Stimulated activated CD8-positive, alpha-beta memory T cell treated with anti-CD3 and anti-CD28 coated beads, Interleukin-15, amount 100 ng/mL, for 1 hour (primary cell): Measurements from ENCODE around the gene PLEKHA4.
"Not testable (repeated sequence)": the region's sequence is repeated elsewhere in the genome, so short reads cannot be mapped to it uniquely, and the experiment has no call there.

Experiments
- DNase-seq: peaks from one replicate; pipeline ENCODE4 v3.0.0-alpha.2; 2020; ENCODE audit warnings: low read depth

Gene PLEKHA4, protein sequence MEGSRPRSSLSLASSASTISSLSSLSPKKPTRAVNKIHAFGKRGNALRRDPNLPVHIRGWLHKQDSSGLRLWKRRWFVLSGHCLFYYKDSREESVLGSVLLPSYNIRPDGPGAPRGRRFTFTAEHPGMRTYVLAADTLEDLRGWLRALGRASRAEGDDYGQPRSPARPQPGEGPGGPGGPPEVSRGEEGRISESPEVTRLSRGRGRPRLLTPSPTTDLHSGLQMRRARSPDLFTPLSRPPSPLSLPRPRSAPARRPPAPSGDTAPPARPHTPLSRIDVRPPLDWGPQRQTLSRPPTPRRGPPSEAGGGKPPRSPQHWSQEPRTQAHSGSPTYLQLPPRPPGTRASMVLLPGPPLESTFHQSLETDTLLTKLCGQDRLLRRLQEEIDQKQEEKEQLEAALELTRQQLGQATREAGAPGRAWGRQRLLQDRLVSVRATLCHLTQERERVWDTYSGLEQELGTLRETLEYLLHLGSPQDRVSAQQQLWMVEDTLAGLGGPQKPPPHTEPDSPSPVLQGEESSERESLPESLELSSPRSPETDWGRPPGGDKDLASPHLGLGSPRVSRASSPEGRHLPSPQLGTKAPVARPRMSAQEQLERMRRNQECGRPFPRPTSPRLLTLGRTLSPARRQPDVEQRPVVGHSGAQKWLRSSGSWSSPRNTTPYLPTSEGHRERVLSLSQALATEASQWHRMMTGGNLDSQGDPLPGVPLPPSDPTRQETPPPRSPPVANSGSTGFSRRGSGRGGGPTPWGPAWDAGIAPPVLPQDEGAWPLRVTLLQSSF

DNA sequence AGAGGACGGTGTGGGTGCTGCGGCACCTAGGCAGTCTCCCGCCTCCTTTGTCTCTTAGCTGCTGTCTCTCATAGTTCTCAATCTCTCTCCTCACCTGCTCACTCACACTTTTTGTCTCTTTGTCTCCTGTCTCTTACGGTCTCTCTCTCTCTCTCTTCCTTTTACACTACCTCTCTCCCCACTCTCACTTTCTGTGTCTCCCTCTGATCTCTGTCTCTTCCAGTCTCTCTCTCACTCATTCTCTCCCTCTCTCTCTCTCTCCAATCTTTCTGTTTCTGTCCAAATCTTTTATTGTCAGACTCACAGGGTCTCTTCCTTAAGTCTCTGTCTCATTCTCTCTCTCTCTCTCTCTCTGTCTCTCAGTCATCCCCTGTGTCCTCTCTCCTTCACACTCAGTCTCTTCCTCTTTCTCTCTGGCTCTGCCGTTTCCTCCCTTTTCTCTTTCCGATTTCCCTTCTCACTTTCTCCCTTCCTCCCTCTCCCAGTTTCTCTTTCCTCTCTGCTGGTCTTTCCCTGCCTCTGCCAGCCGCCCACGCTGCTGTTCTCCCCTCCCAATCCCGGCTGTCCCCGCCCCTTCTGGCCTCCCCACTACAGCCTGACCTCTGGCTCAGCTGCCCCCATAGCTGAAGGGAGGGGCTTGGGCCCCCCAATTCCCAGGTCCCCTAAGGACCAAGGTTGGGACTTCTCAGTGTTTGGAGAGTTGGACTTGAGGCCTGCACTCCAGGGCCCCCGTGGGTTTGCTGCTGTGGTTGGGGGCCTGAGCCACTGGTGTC is at the start of gene PLEKHA4:
Gene PLEKHA4 (minus strand): TSS at position 504 of the 773 bp plus-strand sequence. CDS start 997 bp downstream, outside the sequence.
- DNase-seq: no peak

DNA sequence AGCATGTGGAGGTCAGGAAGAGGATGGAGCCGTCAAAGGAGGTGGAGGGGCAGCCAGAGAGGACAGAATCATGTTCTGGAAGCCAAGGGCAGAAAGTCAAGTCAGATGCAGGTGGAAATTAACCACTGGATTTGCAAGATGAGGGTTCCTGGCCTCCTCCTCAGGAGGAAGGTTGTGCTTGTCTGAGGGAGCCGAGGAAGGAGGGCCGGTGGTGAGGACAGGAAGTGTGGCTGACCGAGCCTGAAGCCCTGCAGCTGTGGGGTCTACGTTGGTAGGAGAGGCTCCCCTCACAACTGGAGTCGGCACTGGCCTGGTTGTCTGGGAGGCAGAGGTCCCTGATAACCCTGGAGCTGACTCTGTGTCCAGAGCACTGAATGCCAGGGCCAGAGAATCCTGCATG is 49.7 kb upstream of the PLEKHA4 start:
- no peak for DNase-seq

DNA sequence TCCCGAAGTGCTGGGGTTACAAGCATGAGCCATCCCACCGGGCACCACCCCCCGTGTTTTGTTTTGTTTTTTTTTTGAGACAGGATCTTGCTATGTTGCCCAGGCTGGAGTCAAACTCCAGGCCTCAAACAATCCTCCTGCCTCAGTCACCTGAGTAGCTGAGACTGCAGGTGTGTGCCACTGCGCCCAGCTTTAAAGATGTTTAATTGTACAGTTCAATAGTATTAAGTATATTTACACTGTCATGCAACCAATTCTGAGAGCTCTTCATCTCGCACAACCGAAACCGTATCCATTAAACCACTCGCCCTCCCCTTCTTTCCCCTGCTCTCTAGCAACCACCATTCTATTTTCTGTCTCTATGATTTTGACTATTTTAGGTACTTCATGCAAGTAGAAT is 47.3 kb upstream of the PLEKHA4 start:
- no peak for DNase-seq

DNA sequence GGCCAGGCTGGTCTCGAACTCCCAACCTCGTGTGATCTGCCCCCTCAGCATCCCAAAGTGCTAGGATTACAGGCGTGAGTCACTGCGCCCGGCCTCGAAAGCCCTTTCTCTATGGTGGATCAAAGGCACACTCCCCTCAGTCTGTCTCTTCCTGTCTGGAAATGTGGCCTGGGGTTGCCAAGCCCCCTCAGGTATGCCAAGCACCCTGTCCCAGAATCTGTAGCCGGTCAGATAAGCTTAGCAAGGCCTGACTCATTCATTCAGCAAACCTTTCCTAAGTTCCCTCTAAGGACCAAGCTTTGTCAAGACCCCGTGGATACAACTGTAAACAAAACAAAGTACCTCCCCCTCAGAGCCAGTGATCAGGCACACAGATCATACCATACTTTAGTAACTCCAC is 45.8 kb upstream of the PLEKHA4 start:
- no peak for DNase-seq

DNA sequence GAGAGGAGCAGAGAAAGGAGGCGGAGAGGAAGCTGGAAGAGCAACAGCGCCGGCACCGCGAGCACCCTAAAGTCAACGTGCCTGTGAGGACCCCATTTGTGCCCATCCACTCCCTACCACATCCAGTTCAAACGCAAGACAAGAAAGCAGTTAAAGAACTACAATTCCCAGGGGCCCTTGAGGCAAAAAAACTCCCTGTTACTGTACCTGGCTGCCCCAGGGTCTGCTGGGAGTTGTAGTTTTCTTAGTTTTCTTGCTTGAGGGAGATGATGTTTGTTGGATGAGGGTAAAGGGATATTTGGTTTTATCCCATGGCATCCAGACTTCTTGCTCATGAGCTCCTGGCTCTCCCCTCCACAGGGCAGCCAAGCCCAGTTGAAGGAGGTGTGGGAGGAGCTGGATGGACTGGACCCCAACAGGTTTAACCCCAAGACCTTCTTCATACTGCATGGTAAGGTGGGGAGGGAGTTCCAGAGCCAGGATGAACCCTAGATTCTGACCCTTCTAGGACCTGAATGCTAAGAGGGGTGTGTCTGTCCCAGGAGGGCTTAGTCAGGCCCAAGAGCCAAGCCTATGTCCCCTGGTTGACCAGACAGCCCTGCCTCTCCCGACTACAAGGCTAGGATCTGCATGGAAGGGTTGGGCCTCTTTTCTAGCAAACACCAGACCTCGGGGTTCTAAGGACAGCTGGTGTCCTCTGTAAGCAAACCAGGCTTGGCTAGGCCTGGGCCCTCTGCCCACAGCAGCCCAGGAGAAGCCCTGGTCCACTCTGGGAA is 44.9 kb upstream of the PLEKHA4 start:
- DNase-seq: no peak

DNA sequence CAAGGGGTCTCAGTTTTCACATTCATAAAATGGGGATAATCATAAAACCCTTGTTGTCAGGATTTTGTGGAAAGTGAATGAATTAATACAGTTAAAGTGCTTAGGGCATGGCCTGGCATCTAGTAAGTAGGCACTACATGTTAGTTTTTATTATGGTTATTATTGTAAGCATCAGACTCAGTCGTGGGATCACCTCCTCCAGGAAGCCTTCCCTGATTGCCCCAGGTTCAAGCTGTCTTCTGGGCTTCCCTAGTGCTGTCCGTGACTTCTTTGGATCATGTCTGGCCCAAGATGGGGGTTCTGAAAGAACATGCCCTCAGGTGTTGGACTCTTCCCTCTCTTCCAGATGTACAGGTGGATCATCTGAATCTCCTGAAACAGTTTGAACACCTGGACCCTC is 42.4 kb upstream of the PLEKHA4 start:
- DNase-seq: no peak

DNA sequence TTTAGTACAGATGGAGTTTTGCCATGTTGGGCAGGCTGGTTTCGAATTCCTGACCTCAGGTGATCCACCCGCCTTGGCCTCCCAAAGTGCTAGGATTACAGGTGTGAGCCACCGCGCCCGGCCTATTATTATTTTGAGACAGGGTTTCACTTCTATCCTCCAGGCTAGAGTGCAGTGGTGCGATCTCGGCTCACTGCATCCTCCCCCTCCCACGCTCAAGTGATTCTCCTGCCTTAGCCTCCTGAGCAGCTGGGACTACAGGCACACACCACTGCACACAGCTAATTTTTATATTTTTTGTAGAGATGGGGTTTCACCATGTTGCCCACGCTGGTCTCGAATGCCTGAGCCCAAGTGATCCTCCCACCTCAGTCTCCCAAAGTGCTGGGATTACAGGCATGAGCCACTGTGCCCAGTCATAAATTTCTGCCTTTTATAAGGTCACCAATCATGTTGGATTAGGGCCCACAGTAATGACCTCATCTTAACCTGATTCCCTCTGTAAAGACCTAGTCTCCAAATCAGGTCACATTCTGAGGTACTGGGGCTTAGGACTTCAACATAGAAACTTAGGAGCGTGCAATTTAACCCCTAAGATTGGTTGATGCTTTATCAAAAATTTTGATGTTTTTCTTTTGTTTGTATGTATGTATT is 41.1 kb upstream of the PLEKHA4 start:
- DNase-seq: not testable (repeated sequence)

DNA sequence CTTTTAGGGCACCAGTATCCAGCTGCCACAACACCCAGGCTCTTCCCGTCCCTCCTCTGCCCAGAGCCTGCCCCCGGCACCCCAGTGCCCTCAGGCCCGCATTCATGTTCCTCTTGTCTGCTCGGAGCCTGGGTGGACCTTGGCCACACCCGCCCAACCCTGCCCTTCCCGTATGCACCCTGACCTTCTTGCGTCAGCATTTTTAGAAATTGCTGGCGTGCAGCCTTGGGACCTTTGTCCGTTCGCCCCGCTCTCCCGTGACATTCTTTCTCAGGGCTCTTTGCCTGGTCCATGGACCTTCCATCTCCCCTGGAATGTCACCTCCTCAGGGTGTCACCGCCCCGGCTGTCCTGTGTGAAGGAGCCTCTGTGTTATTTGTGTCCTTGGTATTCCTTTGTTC is 39.3 kb upstream of the PLEKHA4 start:
- DNase-seq: no peak

DNA sequence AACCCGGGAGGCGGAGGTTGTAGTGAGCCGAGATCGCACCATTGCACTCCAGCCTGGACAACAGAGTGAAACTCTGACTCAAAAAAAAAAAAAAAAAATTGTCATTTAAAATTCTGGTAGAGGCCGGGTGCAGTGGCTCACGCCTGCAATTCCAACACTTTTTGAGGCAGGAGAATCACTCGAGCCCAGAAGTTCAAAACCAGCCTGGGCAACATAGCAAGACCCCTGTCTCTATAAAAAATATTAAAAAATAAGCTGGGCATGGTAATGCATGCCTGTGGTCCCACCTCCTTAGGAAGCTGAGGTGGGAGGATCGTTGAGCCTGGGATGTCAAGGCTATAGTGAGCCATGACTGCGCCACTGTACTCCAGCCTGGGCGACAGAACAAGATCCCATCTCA is 37.9 kb upstream of the PLEKHA4 start:
- no peak for DNase-seq

DNA sequence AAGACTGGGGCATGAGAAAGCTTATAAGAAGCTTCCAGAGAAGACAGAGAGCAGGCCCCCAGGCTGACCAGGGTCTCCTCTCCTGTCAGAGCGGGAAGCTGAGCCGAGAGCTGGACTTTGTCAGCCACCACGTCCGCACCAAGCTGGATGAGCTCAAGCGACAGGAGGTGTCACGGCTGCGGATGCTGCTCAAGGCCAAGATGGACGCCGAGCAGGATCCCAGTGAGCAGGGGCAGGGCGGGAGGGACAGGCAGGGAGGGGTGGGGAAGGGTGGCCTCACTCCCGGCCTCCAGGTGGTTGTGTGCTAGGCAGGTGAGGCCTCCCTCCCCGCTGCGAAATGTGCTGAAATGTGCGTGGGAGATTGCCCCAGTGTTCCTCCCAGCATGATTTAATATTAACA is 37.2 kb upstream of the PLEKHA4 start:
- no peak for DNase-seq

DNA sequence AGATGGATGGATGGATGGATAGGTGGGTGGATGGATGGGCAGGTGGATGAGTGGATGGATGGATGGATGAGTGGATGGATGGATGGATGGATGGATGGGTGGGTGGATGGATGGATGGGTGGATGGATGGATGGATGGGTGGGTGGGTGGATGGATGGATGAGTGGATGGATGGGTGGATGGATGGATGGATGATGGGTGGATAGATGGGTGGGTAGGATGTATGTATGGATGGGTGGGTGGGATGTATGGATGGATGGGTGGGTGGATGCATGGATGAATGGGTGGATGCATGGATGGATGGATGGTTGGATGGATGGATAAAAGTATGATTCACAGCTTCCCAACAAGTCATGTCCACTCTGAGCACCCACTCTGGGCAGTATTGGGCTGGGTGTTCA is 35.4 kb upstream of the PLEKHA4 start:
- DNase-seq: not testable (repeated sequence)

DNA sequence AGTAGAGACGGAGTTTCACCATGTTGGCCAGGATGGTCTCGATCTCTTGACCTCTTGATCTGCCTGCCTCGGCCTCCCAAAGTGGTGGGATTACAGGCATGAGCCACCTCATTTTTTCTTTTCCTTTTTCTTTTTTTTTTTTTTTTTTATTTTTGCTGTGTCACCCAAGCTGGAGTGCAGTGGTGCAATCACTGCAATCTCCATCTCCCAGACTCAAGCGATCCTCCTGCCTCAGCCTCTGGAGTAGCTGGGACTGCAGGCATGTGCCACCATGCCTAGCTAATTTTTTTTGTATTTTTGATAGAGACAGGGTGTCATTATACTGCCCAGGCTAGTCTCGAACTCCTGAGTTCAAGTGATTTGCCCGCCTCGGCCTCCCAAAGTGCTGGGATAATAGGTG is 33.9 kb upstream of the PLEKHA4 start:
- DNase-seq: not testable (repeated sequence)

DNA sequence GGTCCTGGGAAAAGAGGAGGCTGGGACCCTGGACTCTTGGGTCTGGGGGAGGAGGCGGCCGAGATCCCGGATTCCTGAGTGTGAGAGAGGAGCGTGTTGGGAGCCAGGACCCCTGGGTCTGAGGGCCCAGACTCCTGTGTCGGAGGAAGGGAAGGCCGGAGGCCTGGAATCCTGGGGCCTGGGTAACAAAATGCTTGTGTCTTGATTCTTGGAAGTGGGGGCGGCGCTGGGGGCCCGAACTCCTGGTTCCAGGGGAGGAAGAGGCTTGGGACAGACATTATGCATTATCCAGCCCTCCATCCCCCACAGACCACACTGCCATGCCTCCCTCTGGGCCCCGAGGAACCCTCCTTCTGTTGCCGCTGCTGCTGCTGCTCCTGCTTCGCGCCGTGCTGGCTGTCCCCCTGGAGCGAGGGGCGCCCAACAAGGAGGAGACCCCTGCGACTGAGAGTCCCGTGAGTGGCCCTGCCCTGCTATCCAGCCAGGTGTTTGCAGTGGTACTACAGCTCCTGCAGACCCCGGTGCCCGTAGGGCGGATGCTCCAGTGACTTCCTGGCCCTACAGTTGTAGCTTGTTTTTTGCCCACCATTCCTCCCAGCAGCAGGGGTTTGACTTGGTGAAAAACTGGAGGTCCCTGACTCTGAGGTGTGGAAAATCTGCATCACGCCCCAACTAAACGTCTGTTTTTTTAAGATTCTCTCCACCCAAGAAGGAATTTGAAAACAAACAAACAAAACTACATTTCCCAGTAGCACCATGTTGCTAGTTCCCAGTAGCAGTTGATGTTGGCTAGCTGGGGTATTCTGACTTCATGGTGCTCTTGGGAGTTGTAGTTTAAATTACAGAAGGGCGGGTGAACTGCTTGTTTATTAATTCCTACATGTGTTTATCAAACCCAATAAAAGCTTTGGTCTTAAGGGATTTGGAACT is 32.3 kb upstream of the PLEKHA4 start:
- DNase-seq: no peak

DNA sequence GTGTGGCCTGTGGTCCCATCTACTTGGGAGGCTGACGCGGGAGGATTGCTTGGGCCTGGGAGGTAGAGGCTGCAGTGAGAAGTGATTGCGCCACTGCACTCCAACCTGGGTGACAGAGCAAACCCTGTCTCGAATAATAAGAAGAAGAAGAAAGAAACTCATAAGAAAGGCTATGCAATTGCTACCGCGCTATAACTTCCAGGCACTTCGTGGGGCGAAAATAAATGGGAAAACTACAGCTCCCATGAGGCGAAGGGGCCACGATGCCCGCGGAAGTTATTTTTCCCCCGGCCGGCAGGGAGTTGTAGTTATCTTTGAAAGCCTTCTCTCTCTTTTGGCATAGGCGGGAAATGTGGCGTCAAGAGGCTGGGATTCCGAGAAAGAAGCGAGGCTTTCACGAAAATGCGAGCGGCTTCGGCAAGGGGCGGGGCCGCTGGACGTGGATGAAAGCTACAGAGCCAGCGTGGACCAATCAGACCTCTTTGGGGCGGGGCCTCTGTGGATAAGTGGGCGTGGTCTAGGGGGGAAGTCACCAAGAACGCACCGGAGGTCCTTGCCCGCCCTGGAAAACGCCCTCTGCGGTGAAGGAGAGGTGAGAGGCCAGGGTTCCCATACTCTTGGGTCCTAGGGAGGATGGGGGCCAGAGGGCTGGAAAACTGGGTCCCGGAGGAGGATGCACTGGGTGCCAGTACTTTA is 31.5 kb upstream of the PLEKHA4 start, which contains the start of gene NUCB1:
Gene NUCB1 (plus strand): TSS at position 532 of the 696 bp plus-strand sequence. CDS start 485 bp downstream, outside the sequence.
- DNase-seq: peak; percentile 99

DNA sequence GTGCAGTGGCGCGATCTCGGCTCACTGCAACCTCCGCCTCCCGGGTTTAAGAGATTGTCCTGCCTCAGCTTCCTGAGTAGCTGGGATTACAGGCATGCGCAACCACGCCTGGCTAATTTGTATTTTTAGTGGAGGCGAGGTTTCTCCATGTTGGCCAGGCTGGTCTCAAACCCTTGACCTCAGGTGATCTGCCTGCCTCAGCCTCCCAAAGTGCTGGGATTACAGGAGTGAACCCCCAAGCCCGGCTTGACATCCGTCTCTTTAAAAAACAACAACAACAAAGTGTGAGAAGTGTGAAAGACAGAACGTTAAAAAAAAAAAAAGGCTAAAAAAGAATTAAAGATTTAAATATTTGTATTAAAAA is 31.0 kb upstream of the PLEKHA4 start:
- DNase-seq: not testable (repeated sequence)

DNA sequence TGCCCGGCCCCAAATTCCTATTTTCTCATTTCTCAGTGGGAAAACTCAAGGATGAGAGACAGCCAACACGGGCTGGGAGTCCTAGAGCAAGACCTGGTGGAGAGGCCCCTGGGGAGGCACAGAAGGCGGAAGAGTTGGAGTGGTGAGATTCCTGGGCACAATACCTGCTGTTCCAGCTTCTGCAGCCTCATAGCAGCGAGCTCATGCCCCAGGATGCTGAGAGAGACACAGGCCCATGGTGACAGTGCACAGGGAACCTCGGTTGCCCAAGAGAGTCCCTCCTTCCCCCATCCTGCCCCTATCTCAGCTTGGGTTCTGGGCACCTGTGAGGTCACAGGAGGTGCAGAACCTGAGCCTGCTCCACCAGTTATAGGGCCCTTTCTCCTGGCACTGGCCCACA is 28.8 kb upstream of the PLEKHA4 start:
- DNase-seq: no peak

DNA sequence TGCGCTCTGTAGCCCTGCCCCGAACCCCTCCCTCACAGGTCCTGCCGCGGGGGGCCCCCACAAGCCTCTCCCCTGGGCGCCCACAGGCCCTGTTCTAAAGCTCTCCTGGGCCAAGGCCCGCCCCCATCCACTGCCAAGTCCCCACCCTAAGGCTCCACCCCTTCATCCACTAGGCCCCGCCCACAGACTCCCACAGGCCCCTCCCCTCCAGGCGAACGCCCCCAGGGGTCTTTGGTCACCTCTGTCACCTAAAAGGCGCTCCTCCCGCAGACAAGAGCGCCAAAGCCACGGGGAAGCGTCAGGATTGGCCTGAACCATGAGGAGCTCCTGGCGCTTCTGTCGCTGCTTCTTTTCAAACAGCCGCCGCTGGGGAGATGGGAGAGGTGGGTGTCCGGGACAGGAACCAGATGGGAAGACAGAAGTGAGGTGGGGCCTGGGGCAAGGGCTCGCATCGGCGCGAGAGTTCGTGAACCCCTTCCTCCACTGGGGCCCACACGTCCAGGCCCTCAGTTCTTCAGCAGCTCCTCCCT is 27.8 kb upstream of the PLEKHA4 start:
- no peak for DNase-seq

DNA sequence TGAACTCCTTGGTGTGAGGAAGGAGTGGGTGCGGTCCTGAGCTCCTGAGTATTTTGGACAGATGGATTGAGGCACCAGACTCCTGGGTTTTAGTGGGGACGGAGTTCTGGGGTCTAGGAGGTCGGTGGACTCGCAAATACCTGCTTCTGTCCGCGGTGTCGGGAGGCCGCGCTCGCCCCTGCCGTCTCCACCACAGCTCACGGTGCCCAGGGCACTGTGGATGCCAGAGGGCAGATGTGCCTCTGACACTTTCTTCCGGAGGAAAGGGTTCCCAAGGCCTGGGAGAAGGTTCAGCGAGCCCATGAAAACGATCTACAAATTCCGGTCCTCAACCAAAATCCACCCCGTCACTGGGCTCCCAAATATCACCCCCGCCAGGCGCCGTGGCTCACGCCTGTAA is 26.8 kb upstream of the PLEKHA4 start:
- no peak for DNase-seq

DNA sequence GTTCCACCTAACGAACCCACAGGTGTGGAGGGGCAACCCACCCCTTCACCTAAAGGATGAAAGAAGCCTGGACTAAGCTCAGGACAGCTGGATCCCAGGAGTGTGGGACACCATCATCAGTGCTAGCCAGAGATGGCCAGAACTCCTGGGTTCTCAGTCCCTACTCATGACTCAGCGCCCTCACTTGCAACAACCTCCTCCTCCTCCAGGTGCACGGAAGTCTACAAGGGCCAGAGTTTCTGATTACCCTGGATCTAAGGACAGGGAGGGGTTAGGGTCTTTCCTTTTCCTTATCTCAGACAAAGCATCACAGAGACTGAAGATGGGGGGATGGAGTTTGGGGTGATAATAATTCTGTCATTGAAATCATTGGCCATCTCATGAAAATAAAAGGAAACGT is 22.1 kb upstream of the PLEKHA4 start:
- DNase-seq: no peak
